DND-41 (cell line): Measurements from ENCODE around the gene TMEM107.
A peak's percentile ranks its signal among the peaks of the same experiment; 100 is the strongest.

Source experiments
- ATAC-seq: fragments of 200-7000 bp; cut with Tn5 transposase; 3 replicates; pipeline ENCODE4 v1.9.1; 2021; ENCODE audit warnings: low read depth; ENCODE audit not compliant: insufficient read depth
- DNase-seq: peaks from one replicate; pipeline ENCODE4 v3.0.0-alpha.2; 2020
- H2AFZ ChIP-seq: 2 replicates; pipeline ENCODE4 v1.6.0; 2012; ENCODE audit warnings: low read depth, low read length
- H3K27ac ChIP-seq: 2 replicates; pipeline ENCODE4 v1.5.1; 2012; ENCODE audit warnings: low read length, inconsistent platforms
- H3K27me3 ChIP-seq: fragments of 200-600 bp; sonication (generic); 2 replicates; pipeline ENCODE4 v1.6.0; 2012; ENCODE audit warnings: low read length, mild to moderate bottlenecking, inconsistent platforms; ENCODE audit not compliant: insufficient read depth, poor library complexity
- H3K36me3 ChIP-seq: 2 replicates; pipeline ENCODE4 v1.5.1; 2012; ENCODE audit warnings: low read length, inconsistent platforms; ENCODE audit not compliant: insufficient read depth
- H3K4me1 ChIP-seq: 2 replicates; pipeline ENCODE4 v1.5.1; 2012; ENCODE audit warnings: mild to moderate bottlenecking, low read length; ENCODE audit not compliant: insufficient read depth
- H3K4me2 ChIP-seq: 2 replicates; pipeline ENCODE4 v1.6.0; 2012; ENCODE audit warnings: mild to moderate bottlenecking, moderate library complexity, low read length, inconsistent platforms; ENCODE audit not compliant: insufficient read depth
- H3K4me3 ChIP-seq, 2 experiments: fragments of 200-600 bp in 1 of 2; shearing (Covaris generic) in 1 of 2; 2 replicates each; pipeline ENCODE4 v1.5.1; 2012 to 2016; ENCODE audit warnings: inconsistent platforms in 2 of 2, low read length in 2 of 2, mild to moderate bottlenecking in 2 of 2, low read depth in 1 of 2, moderate library complexity in 1 of 2
- H3K79me2 ChIP-seq: 2 replicates; pipeline ENCODE4 v1.6.0; 2012; ENCODE audit warnings: low read length, inconsistent platforms; ENCODE audit not compliant: insufficient read depth
- H3K9ac ChIP-seq: 2 replicates; pipeline ENCODE4 v1.6.0; 2012; ENCODE audit warnings: low read depth, mild to moderate bottlenecking, inconsistent platforms, low read length, moderate library complexity
- H3K9me3 ChIP-seq: 2 replicates; pipeline ENCODE4 v1.5.1; 2012; ENCODE audit warnings: low read length, moderate library complexity, mild to moderate bottlenecking, inconsistent platforms; ENCODE audit not compliant: insufficient read depth, severe bottlenecking
- H4K20me1 ChIP-seq: 2 replicates; pipeline ENCODE4 v1.6.0; 2012; ENCODE audit warnings: low read length; ENCODE audit not compliant: insufficient read depth
- CTCF ChIP-seq: IDR thresholded peaks from 2 replicates; pipeline ENCODE4 v1.5.1; 2012; ENCODE audit warnings: borderline replicate concordance, low read length, moderate library complexity, mild to moderate bottlenecking; ENCODE audit not compliant: poor library complexity, severe bottlenecking; ENCODE audit errors: extremely low read depth
- EZH2 ChIP-seq: IDR thresholded peaks from 3 replicates; pipeline ENCODE4 v1.6.1; 2012; ENCODE audit warnings: borderline replicate concordance, low read depth, mild to moderate bottlenecking, moderate library complexity, low read length, inconsistent platforms; ENCODE audit not compliant: severe bottlenecking

TMEM107 gene

GRCh38 chr17:8150194-8151119 is 25.7 kb downstream of the TMEM107 start:
- Histone ChIP-seq H3K4me2 (peak overlapping the region; percentile 93), H3K27me3 (no peaks in the 10 kb centered on the region), H3K4me1 (peaks cover 45% of the 10 kb centered on the region), H3K36me3 (peaks cover 49% of the 10 kb centered on the region), H3K9ac (peak overlapping the region; percentile 43; the same call in 1 of the 2 replicates), H3K79me2 (peaks cover 17% of the 10 kb centered on the region), H3K9me3 (no peaks in the 10 kb centered on the region), H3K4me3 (peak overlapping the region in 1 of 2 experiments; percentile 76; a peak in 2 of 4 replicates), H2AFZ (no peak overlapping the region), H3K27ac (peak overlapping the region; percentile 43), H4K20me1 (peaks cover 22% of the 10 kb centered on the region)
- ATAC-seq (no peak), DNase-seq (no peak)
- TF ChIP-seq CTCF = no peak

- H3K79me2 ChIP-seq = peaks cover 17% of the 10 kb centered on the region
- no peaks in the 10 kb centered on the region for H3K9me3 ChIP-seq
- peaks cover 22% of the 10 kb centered on the region for H4K20me1 ChIP-seq
- TF ChIP-seq CTCF = no peak
- H3K4me3 ChIP-seq = no peak overlapping the region
- no peak for DNase-seq
- H3K4me1 ChIP-seq = peaks cover 38% of the 10 kb centered on the region
- no peak overlapping the region for H3K9ac ChIP-seq
- H3K27me3 ChIP-seq = no peaks in the 10 kb centered on the region
- no peak for ATAC-seq
- no peak overlapping the region for H3K27ac ChIP-seq
- H2AFZ ChIP-seq = no peak overlapping the region
- H3K36me3 ChIP-seq = peaks cover 56% of the 10 kb centered on the region
- H3K4me2 ChIP-seq = no peak overlapping the region
Observed at GRCh38 chr17:8149419-8150193, 26.6 kb downstream of the TMEM107 start.

- no peak for TF ChIP-seq CTCF
- no peak for TF ChIP-seq EZH2
- H3K4me1 ChIP-seq = peaks cover 30% of the 10 kb centered on the region
- H3K9me3 ChIP-seq = no peaks in the 10 kb centered on the region
- H3K4me2 ChIP-seq = no peak overlapping the region
- peaks cover 67% of the 10 kb centered on the region for H3K36me3 ChIP-seq
- H3K79me2 ChIP-seq = peaks cover 17% of the 10 kb centered on the region
- no peaks in the 10 kb centered on the region for H3K27me3 ChIP-seq
- H3K9ac ChIP-seq = no peak overlapping the region
- H3K27ac ChIP-seq = no peak overlapping the region
- peaks cover 22% of the 10 kb centered on the region for H4K20me1 ChIP-seq
- ATAC-seq (no peak), DNase-seq (no peak)
- no peak overlapping the region for H3K4me3 ChIP-seq
- H2AFZ ChIP-seq = no peak overlapping the region
Observed at GRCh38 chr17:8148560-8148959, 27.6 kb downstream of the TMEM107 start.
